ENCODE measurements around the gene OSTF1. TPM values are rescaled to one million over a fixed set of nuclear protein-coding genes. Genes with fewer than 3 reads are reported as not detected.

OSTF1 gene
- total and polyA plus RNA-seq, 2 experiments from 2014 or later: 15.6 to 24.0 TPM

DNA sequence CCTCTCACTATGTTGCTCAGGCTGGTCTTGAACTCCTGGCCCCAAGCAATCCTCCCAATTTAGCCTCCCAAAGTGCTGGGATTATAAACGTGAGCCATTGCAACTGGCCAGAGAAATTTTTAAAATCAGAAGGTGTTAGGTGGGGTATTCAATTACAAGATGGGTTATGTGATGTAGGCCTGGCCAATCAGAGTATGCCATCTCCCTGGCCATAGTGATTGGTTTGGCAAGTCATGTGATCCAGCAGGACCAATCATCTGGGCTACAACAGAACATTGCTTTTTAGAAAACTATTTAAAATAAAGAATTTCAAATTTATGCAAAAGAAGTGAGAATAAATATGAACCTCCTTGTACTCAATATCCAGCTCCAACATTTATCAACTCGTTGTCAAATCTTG, 22.8 kb upstream of the OSTF1 start:
- Mint-ChIP-seq H3K27ac (no peak overlapping the region), H3K4me1 (peaks cover 14% of the 10 kb centered on the region), H3K9me3 (no peaks in the 10 kb centered on the region), H3K27me3 (ENCODE audit: insufficient read depth, low read depth, poor library complexity) (peaks cover 3% of the 10 kb centered on the region), H3K36me3 (ENCODE audit: low read depth) (no peaks in the 10 kb centered on the region), H3K4me3 (no peak overlapping the region)
- no peak overlapping the region for H3K4me3 ChIP-seq
- H3K9me2 ChIP-seq (ENCODE audit: insufficient read depth): no peaks in the 10 kb centered on the region
- H2AFZ ChIP-seq: no peak overlapping the region
- H3K4me2 ChIP-seq: no peak overlapping the region
- 0 out of 2 replicates have a peak, but pooled peaks cover 5% of the 10 kb centered on the region for H3K4me1 ChIP-seq (ENCODE audit: insufficient read depth)
- H3K27me3 ChIP-seq (ENCODE audit: insufficient read depth): no peaks in the 10 kb centered on the region
- H3K36me3 ChIP-seq (ENCODE audit: insufficient read depth): no peaks in the 10 kb centered on the region
- no peak for ATAC-seq
- no peak for DNase-seq (ENCODE audit: low spot score)
- TF ChIP-seq, protein P1, sequence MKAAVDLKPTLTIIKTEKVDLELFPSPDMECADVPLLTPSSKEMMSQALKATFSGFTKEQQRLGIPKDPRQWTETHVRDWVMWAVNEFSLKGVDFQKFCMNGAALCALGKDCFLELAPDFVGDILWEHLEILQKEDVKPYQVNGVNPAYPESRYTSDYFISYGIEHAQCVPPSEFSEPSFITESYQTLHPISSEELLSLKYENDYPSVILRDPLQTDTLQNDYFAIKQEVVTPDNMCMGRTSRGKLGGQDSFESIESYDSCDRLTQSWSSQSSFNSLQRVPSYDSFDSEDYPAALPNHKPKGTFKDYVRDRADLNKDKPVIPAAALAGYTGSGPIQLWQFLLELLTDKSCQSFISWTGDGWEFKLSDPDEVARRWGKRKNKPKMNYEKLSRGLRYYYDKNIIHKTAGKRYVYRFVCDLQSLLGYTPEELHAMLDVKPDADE (IDR thresholded peaks at IDR 0.05): no peak
- no peak for TF ChIP-seq NANOG (IDR thresholded peaks at IDR 0.05; ENCODE audit: borderline replicate concordance)
- TF ChIP-seq, protein P2, sequence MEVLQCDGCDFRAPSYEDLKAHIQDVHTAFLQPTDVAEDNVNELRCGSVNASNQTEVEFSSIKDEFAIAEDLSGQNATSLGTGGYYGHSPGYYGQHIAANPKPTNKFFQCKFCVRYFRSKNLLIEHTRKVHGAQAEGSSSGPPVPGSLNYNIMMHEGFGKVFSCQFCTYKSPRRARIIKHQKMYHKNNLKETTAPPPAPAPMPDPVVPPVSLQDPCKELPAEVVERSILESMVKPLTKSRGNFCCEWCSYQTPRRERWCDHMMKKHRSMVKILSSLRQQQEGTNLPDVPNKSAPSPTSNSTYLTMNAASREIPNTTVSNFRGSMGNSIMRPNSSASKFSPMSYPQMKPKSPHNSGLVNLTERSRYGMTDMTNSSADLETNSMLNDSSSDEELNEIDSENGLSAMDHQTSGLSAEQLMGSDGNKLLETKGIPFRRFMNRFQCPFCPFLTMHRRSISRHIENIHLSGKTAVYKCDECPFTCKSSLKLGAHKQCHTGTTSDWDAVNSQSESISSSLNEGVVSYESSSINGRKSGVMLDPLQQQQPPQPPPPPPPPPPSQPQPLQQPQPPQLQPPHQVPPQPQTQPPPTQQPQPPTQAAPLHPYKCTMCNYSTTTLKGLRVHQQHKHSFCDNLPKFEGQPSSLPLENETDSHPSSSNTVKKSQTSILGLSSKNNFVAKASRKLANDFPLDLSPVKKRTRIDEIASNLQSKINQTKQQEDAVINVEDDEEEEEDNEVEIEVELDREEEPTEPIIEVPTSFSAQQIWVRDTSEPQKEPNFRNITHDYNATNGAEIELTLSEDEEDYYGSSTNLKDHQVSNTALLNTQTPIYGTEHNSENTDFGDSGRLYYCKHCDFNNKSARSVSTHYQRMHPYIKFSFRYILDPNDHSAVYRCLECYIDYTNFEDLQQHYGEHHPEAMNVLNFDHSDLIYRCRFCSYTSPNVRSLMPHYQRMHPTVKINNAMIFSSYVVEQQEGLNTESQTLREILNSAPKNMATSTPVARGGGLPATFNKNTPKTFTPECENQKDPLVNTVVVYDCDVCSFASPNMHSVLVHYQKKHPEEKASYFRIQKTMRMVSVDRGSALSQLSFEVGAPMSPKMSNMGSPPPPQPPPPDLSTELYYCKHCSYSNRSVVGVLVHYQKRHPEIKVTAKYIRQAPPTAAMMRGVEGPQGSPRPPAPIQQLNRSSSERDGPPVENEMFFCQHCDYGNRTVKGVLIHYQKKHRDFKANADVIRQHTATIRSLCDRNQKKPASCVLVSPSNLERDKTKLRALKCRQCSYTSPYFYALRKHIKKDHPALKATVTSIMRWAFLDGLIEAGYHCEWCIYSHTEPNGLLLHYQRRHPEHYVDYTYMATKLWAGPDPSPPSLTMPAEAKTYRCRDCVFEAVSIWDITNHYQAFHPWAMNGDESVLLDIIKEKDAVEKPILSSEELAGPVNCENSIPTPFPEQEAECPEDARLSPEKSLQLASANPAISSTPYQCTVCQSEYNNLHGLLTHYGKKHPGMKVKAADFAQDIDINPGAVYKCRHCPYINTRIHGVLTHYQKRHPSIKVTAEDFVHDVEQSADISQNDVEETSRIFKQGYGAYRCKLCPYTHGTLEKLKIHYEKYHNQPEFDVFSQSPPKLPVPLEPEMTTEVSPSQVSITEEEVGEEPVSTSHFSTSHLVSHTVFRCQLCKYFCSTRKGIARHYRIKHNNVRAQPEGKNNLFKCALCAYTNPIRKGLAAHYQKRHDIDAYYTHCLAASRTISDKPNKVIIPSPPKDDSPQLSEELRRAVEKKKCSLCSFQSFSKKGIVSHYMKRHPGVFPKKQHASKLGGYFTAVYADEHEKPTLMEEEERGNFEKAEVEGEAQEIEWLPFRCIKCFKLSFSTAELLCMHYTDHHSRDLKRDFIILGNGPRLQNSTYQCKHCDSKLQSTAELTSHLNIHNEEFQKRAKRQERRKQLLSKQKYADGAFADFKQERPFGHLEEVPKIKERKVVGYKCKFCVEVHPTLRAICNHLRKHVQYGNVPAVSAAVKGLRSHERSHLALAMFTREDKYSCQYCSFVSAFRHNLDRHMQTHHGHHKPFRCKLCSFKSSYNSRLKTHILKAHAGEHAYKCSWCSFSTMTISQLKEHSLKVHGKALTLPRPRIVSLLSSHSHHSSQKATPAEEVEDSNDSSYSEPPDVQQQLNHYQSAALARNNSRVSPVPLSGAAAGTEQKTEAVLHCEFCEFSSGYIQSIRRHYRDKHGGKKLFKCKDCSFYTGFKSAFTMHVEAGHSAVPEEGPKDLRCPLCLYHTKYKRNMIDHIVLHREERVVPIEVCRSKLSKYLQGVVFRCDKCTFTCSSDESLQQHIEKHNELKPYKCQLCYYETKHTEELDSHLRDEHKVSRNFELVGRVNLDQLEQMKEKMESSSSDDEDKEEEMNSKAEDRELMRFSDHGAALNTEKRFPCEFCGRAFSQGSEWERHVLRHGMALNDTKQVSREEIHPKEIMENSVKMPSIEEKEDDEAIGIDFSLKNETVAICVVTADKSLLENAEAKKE (CRISPR knock-in tag; IDR thresholded peaks at IDR 0.05): no peak
- no peak for TF ChIP-seq POLR2AphosphoS5 (IDR thresholded peaks at IDR 0.05; ENCODE audit: low read depth)
- TF ChIP-seq JUNB (IDR thresholded peaks at IDR 0.05; ENCODE audit: unreplicated experiment): no peak
- TF ChIP-seq ZNF114 (CRISPR knock-in tag; IDR thresholded peaks at IDR 0.05): no peak
- no peak for TF ChIP-seq CREB1 (CRISPR knock-in tag; IDR thresholded peaks at IDR 0.05; ENCODE audit: low read depth)
- TF ChIP-seq EZH2 (IDR thresholded peaks at IDR 0.05; ENCODE audit: low read depth, unreplicated experiment): no peak
- TF ChIP-seq, protein P3, sequence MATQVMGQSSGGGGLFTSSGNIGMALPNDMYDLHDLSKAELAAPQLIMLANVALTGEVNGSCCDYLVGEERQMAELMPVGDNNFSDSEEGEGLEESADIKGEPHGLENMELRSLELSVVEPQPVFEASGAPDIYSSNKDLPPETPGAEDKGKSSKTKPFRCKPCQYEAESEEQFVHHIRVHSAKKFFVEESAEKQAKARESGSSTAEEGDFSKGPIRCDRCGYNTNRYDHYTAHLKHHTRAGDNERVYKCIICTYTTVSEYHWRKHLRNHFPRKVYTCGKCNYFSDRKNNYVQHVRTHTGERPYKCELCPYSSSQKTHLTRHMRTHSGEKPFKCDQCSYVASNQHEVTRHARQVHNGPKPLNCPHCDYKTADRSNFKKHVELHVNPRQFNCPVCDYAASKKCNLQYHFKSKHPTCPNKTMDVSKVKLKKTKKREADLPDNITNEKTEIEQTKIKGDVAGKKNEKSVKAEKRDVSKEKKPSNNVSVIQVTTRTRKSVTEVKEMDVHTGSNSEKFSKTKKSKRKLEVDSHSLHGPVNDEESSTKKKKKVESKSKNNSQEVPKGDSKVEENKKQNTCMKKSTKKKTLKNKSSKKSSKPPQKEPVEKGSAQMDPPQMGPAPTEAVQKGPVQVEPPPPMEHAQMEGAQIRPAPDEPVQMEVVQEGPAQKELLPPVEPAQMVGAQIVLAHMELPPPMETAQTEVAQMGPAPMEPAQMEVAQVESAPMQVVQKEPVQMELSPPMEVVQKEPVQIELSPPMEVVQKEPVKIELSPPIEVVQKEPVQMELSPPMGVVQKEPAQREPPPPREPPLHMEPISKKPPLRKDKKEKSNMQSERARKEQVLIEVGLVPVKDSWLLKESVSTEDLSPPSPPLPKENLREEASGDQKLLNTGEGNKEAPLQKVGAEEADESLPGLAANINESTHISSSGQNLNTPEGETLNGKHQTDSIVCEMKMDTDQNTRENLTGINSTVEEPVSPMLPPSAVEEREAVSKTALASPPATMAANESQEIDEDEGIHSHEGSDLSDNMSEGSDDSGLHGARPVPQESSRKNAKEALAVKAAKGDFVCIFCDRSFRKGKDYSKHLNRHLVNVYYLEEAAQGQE (IDR thresholded peaks at IDR 0.05; ENCODE audit: unreplicated experiment): no peak
- TF ChIP-seq ZNF331 (CRISPR knock-in tag; IDR thresholded peaks at IDR 0.05; ENCODE audit: low read depth): no peak
- TF ChIP-seq EZH2phosphoT487 (IDR thresholded peaks at IDR 0.05; ENCODE audit: unreplicated experiment): no peak
- no peaks in the 10 kb centered on the region for H3K79me2 ChIP-seq (replicated peaks; ENCODE audit: insufficient read depth)
- H4K20me1 ChIP-seq (replicated peaks; ENCODE audit: insufficient read depth): no peaks in the 10 kb centered on the region
- no peak overlapping the region for H3K27ac ChIP-seq (ENCODE audit: low read depth)
- H3F3A ChIP-seq (replicated peaks; ENCODE audit: low read depth): no peaks in the 10 kb centered on the region
